GM13976 (cell line): ENCODE results near the gene RASGRF2.

Experiments used
- DNase-seq: peaks from one replicate; pipeline ENCODE4 v3.0.0; 2012; ENCODE audit warnings: low spot score
- CTCF ChIP-seq: IDR thresholded peaks from 2 replicates; pipeline ENCODE4 v1.5.1; 2012; ENCODE audit warnings: borderline replicate concordance, mild to moderate bottlenecking; ENCODE audit not compliant: insufficient read depth; ENCODE audit errors: extremely low read depth, missing control alignments, control extremely low read depth
- in situ Hi-C: fragments of 300-500 bp; cut with MboI; formaldehyde crosslinking; loops from one replicate; pipeline ENCODE4 v1.12.0; 2022; ENCODE audit warnings: low sequenced_read_pairs, mixed read lengths, inconsistent platforms; ENCODE audit not compliant: unreplicated experiment

RASGRF2 gene

GRCh38 chr5:81208904-81209303 is 248.7 kb downstream of the RASGRF2 start:
- in situ Hi-C loops = no loop called here
- DNase-seq = no peak
- no peak for TF ChIP-seq CTCF

GRCh38 chr5:81209386-81209785 is 249.2 kb downstream of the RASGRF2 start:
- no peak for DNase-seq
- in situ Hi-C loops = no loop called here
- no peak for TF ChIP-seq CTCF

GRCh38 chr5:81209869-81210493 is 249.8 kb downstream of the RASGRF2 start:
- in situ Hi-C loops = no loop called here
- DNase-seq = no peak
- no peak for TF ChIP-seq CTCF

GRCh38 chr5:81212211-81212751 is 252.1 kb downstream of the RASGRF2 start:
- in situ Hi-C loops = no loop called here
- TF ChIP-seq CTCF = no peak
- no peak for DNase-seq

- TF ChIP-seq CTCF = no peak
- in situ Hi-C loops = no loop called here
- DNase-seq = no peak
These were observed 252.9 kb downstream of the RASGRF2 start for GRCh38 chr5:81213070-81213469.

GRCh38 chr5:81214848-81215247 is 254.7 kb downstream of the RASGRF2 start:
- no peak for TF ChIP-seq CTCF
- in situ Hi-C loops = no loop called here
- DNase-seq = no peak
